Vagina (tissue), 2 donors: ENCODE results near the gene SLC22A23. TPM values are rescaled to one million over a fixed set of nuclear protein-coding genes. Genes with fewer than 3 reads are reported as not detected.

ENCODE experiments used
- DNase-seq, 2 donors: peaks; one replicate each; pipeline ENCODE4 v3.0.0-alpha.2; 2017; ENCODE audit errors: extremely low spot score in 2 of 2
- H3K27ac ChIP-seq: fragments of 200-600 bp; sonication (generic); one replicate; pipeline ENCODE4 v1.5.1; 2019
- H3K27me3 ChIP-seq: fragments of 200-600 bp; sonication (generic); one replicate; pipeline ENCODE4 v1.5.1; 2019
- H3K36me3 ChIP-seq, 2 donors: fragments of 200-600 bp; sonication (generic); one replicate each; pipeline ENCODE4 v1.5.1; 2017 to 2019
- H3K4me1 ChIP-seq: fragments of 200-600 bp; sonication (generic); one replicate; pipeline ENCODE4 v1.5.1; 2019
- H3K4me3 ChIP-seq, 2 donors: fragments of 200-600 bp; sonication (generic); 1 replicate in 1 of 2; 2 replicates in 1 of 2; pipeline ENCODE4 v1.5.1; 2016 to 2019
- H3K9me3 ChIP-seq: fragments of 200-600 bp; sonication (generic); one replicate; pipeline ENCODE4 v1.5.1; 2019
- CTCF ChIP-seq, 3 experiments: fragments of 450-650 bp in 2 of 3; fragments of 200-600 bp in 1 of 3; sonication (generic) in 1 of 3; IDR thresholded peaks; one replicate each; pipeline ENCODE4 v1.5.1; 2017 to 2019; ENCODE audit warnings: antibody characterized with exemption in 3 of 3, mild to moderate bottlenecking in 2 of 3, moderate library complexity in 2 of 3
- POLR2A ChIP-seq, 2 donors: fragments of 450-650 bp; IDR thresholded peaks; one replicate each; pipeline ENCODE4 v1.6.1; 2017; ENCODE audit warnings: antibody characterized with exemption in 2 of 2, mild to moderate bottlenecking in 2 of 2, moderate library complexity in 2 of 2
- POLR2AphosphoS5 ChIP-seq, 2 donors: sonication (generic); formaldehyde crosslinking; IDR thresholded peaks; one replicate each; pipeline ENCODE4 v1.9.0; 2017; ENCODE audit warnings: antibody characterized with exemption in 2 of 2, mild to moderate bottlenecking in 2 of 2, low read depth in 1 of 2; ENCODE audit not compliant: insufficient read depth in 1 of 2
- intact Hi-C: fragments of 100-400 bp; cut with DNase I; formaldehyde crosslinking; loops from one replicate; pipeline ENCODE4 v1.15.1; 2023
- total RNA-seq: library from RNA; depleted of rRNA; stranded (reverse); fragments of >200 nt; gene quantifications from one replicate; pipeline ENCODE4 v1.2.3, GENCODE V29; 2016

SLC22A23 gene
- total RNA-seq, 1 donor from 2014 or later = 40.5 TPM

GRCh38 chr6:3297006-3297405 is 159.8 kb downstream of the SLC22A23 start:
- TF ChIP-seq POLR2AphosphoS5 (IDR thresholded peaks at IDR 0.05; ENCODE audit: insufficient read depth in 1 of 2, low read depth in 1 of 2) = no peak
- TF ChIP-seq CTCF (IDR thresholded peaks at IDR 0.05) = no peak

GRCh38 chr6:3296537-3296936 is 160.3 kb downstream of the SLC22A23 start:
- Histone ChIP-seq H3K9me3 (no peaks in the 10 kb centered on the region), H3K27me3 (no peaks in the 10 kb centered on the region), H3K36me3 (no peaks in the 10 kb centered on the region), H3K4me1 (no peaks in the 10 kb centered on the region), H3K4me3 (no peak overlapping the region), H3K27ac (no peak overlapping the region)
- intact Hi-C loops = no loop called here
- no peak for TF ChIP-seq POLR2AphosphoS5 (IDR thresholded peaks at IDR 0.05; ENCODE audit: insufficient read depth in 1 of 2, low read depth in 1 of 2)
- TF ChIP-seq POLR2A (IDR thresholded peaks at IDR 0.05) = no peak
- no peak for TF ChIP-seq CTCF (IDR thresholded peaks at IDR 0.05)
- no peak for DNase-seq

More at GRCh38 chr6:3297006-3297405, 159.8 kb downstream of the SLC22A23 start:
- H3K36me3 ChIP-seq = no peaks in the 10 kb centered on the region
- no peak overlapping the region for H3K27ac ChIP-seq
- no peaks in the 10 kb centered on the region for H3K27me3 ChIP-seq
- H3K4me3 ChIP-seq = no peak overlapping the region
- DNase-seq = no peak
- intact Hi-C loops = no loop called here
- no peaks in the 10 kb centered on the region for H3K4me1 ChIP-seq
- no peaks in the 10 kb centered on the region for H3K9me3 ChIP-seq

- Histone ChIP-seq H3K36me3 (no peaks in the 10 kb centered on the region), H3K27me3 (no peaks in the 10 kb centered on the region)
- DNase-seq = no peak
Observed at GRCh38 chr6:3296078-3296477, 160.8 kb downstream of the SLC22A23 start.

GRCh38 chr6:3294921-3295871 is 161.7 kb downstream of the SLC22A23 start:
- Histone ChIP-seq H3K27ac (no peak overlapping the region), H3K27me3 (no peaks in the 10 kb centered on the region), H3K36me3 (peaks cover 0 to 2% of the 10 kb centered on the region in 2 donors), H3K9me3 (no peaks in the 10 kb centered on the region), H3K4me3 (no peak overlapping the region), H3K4me1 (no peaks in the 10 kb centered on the region)
- TF ChIP-seq CTCF (IDR thresholded peaks at IDR 0.05) (no peak), POLR2A (IDR thresholded peaks at IDR 0.05) (no peak)
- DNase-seq = no peak
- intact Hi-C loops = no loop called here

More at GRCh38 chr6:3296078-3296477, 160.8 kb downstream of the SLC22A23 start:
- Histone ChIP-seq H3K27ac (no peak overlapping the region), H3K4me3 (no peak overlapping the region), H3K9me3 (no peaks in the 10 kb centered on the region), H3K4me1 (no peaks in the 10 kb centered on the region)
- intact Hi-C loops = no loop called here
- TF ChIP-seq CTCF (IDR thresholded peaks at IDR 0.05) = no peak
- TF ChIP-seq POLR2AphosphoS5 (IDR thresholded peaks at IDR 0.05; ENCODE audit: insufficient read depth in 1 of 2, low read depth in 1 of 2) = no peak
- TF ChIP-seq POLR2A (IDR thresholded peaks at IDR 0.05) = no peak

- no peak for DNase-seq
- no peaks in the 10 kb centered on the region for H3K4me1 ChIP-seq
- no peak for TF ChIP-seq POLR2AphosphoS5 (IDR thresholded peaks at IDR 0.05; ENCODE audit: insufficient read depth in 1 of 2, low read depth in 1 of 2)
- no peak for TF ChIP-seq CTCF (IDR thresholded peaks at IDR 0.05)
- no peak for TF ChIP-seq POLR2A (IDR thresholded peaks at IDR 0.05)
- H3K4me3 ChIP-seq = no peak overlapping the region
- H3K27me3 ChIP-seq = no peaks in the 10 kb centered on the region
- intact Hi-C loops = no loop called here
- H3K36me3 ChIP-seq = peaks cover 0 to 4% of the 10 kb centered on the region in 2 donors
- H3K27ac ChIP-seq = no peak overlapping the region
- H3K9me3 ChIP-seq = no peaks in the 10 kb centered on the region
Observed at GRCh38 chr6:3294396-3294795, 162.5 kb downstream of the SLC22A23 start.
